ENCODE measurements around the gene FCHSD2.

GRCh38 chr11:73034777-73035176 lies 107.3 kb downstream of the FCHSD2 start:
- TF ChIP-seq POLR2A (IDR thresholded peaks at IDR 0.05), result no peak
- TF ChIP-seq, protein P1, sequence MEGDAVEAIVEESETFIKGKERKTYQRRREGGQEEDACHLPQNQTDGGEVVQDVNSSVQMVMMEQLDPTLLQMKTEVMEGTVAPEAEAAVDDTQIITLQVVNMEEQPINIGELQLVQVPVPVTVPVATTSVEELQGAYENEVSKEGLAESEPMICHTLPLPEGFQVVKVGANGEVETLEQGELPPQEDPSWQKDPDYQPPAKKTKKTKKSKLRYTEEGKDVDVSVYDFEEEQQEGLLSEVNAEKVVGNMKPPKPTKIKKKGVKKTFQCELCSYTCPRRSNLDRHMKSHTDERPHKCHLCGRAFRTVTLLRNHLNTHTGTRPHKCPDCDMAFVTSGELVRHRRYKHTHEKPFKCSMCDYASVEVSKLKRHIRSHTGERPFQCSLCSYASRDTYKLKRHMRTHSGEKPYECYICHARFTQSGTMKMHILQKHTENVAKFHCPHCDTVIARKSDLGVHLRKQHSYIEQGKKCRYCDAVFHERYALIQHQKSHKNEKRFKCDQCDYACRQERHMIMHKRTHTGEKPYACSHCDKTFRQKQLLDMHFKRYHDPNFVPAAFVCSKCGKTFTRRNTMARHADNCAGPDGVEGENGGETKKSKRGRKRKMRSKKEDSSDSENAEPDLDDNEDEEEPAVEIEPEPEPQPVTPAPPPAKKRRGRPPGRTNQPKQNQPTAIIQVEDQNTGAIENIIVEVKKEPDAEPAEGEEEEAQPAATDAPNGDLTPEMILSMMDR (IDR thresholded peaks at IDR 0.05), result no peak
